ENCODE results near the gene PCNT.

The PCNT gene

GRCh38 chr21:46483300-46484295 is 159.6 kb downstream of the PCNT start:
- peak; percentile 5 for DNase-seq (ENCODE audit: low read depth)
- no peak for TF ChIP-seq CTCF (conservative IDR thresholded peaks at IDR 0.05; ENCODE audit: low read length)
- H3K4me3 ChIP-seq (ENCODE audit: low read length): no peak overlapping the region

DNA sequence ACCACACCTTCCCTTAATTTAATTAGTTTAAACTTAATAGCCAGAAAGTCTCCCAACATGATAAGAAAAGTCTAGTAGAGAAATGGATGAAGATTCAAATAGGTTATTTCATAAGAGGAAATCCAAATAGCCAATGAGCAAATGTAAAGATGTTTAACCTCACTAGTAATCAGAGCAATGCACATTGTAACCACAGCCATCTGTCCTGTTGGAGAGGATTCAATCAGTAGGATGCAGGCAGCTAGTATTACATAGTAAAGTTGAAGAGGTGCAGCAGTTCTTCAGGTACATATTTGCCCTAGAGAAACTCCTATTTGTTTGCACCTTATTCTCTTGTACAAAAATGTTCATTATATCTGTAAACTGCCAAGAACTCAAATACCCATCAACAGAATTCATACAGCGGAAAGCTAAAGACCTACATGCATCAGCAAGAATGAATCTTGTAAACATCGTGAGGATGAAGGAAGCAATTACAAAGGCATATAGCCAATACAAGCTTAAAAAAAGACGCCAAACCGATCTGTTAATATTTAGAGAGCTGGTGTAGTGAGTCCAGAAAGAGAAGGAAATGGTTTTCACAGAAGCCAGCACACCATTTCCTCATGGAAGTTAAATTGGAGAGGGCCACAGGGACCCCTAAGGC is 162.6 kb downstream of the PCNT start:
- TF ChIP-seq CTCF (conservative IDR thresholded peaks at IDR 0.05; ENCODE audit: low read length): no peak
- H3K4me3 ChIP-seq (ENCODE audit: low read length): no peak overlapping the region
- DNase-seq (ENCODE audit: low read depth): peak; percentile 5

GRCh38 chr21:46489162-46489663 is 165.3 kb downstream of the PCNT start:
- no peak for TF ChIP-seq CTCF (conservative IDR thresholded peaks at IDR 0.05; ENCODE audit: low read length)
- H3K4me3 ChIP-seq (ENCODE audit: low read length): no peak overlapping the region
- no peak for DNase-seq (ENCODE audit: low read depth)

DNA sequence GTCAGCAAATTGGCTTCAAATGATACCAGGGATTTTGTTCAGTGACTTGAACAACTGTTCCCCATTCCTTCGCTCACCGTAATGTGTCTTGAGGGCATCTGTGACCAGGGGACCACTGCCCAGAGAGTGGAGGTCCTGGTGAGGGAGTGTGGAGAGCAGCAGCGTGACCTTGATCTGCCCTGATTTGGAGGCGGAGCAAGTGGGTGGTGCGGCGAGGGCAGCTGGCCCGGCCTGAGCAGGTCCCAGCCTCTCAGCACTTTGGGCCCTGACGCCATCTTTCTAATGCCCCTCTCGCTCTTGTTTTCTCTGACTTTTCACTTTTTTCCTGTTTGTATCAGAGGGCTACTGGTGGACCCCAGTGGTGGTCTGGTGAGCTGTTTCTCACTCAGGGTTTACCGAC is 165.8 kb downstream of the PCNT start:
- DNase-seq (ENCODE audit: low read depth): no peak
- no peak for TF ChIP-seq CTCF (conservative IDR thresholded peaks at IDR 0.05; ENCODE audit: low read length)
- no peak overlapping the region for H3K4me3 ChIP-seq (ENCODE audit: low read length)

- no peak overlapping the region for H3K4me3 ChIP-seq (ENCODE audit: low read length)
- TF ChIP-seq CTCF (conservative IDR thresholded peaks at IDR 0.05; ENCODE audit: low read length): no peak
- DNase-seq (ENCODE audit: low read depth): no peak
These were observed 167.6 kb downstream of the PCNT start for GRCh38 chr21:46491553-46491952.

DNA sequence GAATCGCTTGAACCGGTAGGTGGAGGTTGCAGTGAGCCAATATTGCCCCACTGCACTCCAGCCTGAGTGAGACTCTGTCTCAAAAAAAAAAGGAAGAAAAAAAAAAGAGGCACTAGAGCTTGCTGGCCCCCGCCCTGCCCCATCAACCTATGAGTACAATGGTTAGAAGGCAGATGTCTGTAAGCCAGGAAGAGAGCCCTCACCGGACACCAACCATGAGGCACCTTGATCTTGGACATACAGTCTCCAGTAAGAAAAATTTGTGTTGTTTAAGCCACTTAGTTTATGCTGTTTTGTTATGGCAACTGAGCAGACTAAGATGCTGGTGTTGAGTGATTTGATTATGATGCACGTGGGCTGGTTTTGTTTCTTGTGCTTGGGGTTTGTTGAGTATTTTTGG is 168.9 kb downstream of the PCNT start:
- DNase-seq (ENCODE audit: low read depth): no peak
- no peak overlapping the region for H3K4me3 ChIP-seq (ENCODE audit: low read length)
- TF ChIP-seq CTCF (conservative IDR thresholded peaks at IDR 0.05; ENCODE audit: low read length): no peak
